Lower lobe of right lung (tissue), 2 donors: ENCODE data around the gene OR2W1. TPM values are rescaled to one million over a fixed set of nuclear protein-coding genes. Genes with fewer than 3 reads are reported as not detected.

ENCODE experiments used
- ATAC-seq, 2 donors: fragments of 200-7000 bp; cut with Tn5 transposase; one replicate each; pipeline ENCODE4 v1.9.1; 2020 to 2022; ENCODE audit warnings: mild to moderate bottlenecking in 2 of 2, moderate library complexity in 2 of 2
- DNase-seq: peaks from one replicate; pipeline ENCODE4 v3.0.0-alpha.2; 2020
- H3K27ac ChIP-seq: fragments of 200-600 bp; one replicate; pipeline ENCODE4 v1.8.0; 2022
- H3K27me3 ChIP-seq: fragments of 200-600 bp; one replicate; pipeline ENCODE4 v1.8.0; 2022; ENCODE audit warnings: low read depth
- H3K36me3 ChIP-seq: fragments of 200-600 bp; one replicate; pipeline ENCODE4 v1.8.0; 2022; ENCODE audit warnings: mild to moderate bottlenecking
- H3K4me1 ChIP-seq: fragments of 200-600 bp; one replicate; pipeline ENCODE4 v1.8.0; 2022
- H3K4me3 ChIP-seq: fragments of 200-600 bp; one replicate; pipeline ENCODE4 v1.8.0; 2022; ENCODE audit warnings: mild to moderate bottlenecking
- H3K9me3 ChIP-seq: fragments of 200-600 bp; one replicate; pipeline ENCODE4 v1.8.0; 2022
- intact Hi-C: fragments of 100-400 bp; cut with DNase I; formaldehyde crosslinking; loops from one replicate; pipeline ENCODE4 v1.11.0; 2022
- long read RNA-seq: library from polyadenylated mRNA; unstranded; transcript quantifications from one replicate; pipeline ENCODE4 v2.0.0, GENCODE V29; 2021
- total RNA-seq: library from RNA; stranded (reverse); fragmentation: NEBNext Ultra II Directional; extraction: Animal tissue kit (Norgen Biotek cat#: 25700); gene quantifications from one replicate; pipeline ENCODE4 v1.2.1, GENCODE V29; 2021
- TF ChIP-seq, protein P1 (sequence below): fragments of 200-600 bp; IDR thresholded peaks from one replicate; pipeline ENCODE4 v1.8.0; 2022; ENCODE audit warnings: antibody characterized with exemption, mild to moderate bottlenecking
- donor health status: DM: no; HTN: yes; CAD: no; lungs with severe emphysema.

OR2W1 gene, protein sequence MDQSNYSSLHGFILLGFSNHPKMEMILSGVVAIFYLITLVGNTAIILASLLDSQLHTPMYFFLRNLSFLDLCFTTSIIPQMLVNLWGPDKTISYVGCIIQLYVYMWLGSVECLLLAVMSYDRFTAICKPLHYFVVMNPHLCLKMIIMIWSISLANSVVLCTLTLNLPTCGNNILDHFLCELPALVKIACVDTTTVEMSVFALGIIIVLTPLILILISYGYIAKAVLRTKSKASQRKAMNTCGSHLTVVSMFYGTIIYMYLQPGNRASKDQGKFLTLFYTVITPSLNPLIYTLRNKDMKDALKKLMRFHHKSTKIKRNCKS
- total RNA-seq = not detected
- long read RNA-seq = 0 reads

DNA sequence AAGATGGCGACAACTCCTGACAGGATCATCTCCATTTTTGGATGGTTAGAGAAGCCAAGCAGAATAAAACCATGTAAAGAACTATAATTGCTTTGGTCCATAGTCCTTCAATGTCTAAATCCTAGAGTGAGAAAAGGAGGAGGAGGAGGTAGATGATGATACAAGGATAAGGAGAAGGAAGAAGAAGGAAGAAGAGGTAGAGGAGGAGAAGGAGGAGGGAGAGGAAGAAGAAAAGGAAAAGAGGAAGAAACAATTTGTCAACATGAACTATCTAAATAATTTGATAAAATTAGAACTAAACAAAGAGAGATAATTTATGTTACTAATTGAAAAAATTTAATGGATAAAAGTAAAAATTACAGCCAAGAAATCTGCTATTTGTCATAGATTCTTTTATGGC lies at the start of gene OR2W1:
Gene OR2W1 (minus strand): TSS at position 101 of the 400 bp plus-strand sequence. CDS start 0 bp downstream, at position 101.
- DNase-seq = no peak
- H3K4me3 ChIP-seq = no peak within 1 kb of the TSS
- H3K9me3 ChIP-seq = no peaks in the 10 kb centered on the region
- intact Hi-C loops = no loop called here
- ATAC-seq = no peak
- no peaks in the 10 kb centered on the region for H3K36me3 ChIP-seq
- TF ChIP-seq, protein P1, sequence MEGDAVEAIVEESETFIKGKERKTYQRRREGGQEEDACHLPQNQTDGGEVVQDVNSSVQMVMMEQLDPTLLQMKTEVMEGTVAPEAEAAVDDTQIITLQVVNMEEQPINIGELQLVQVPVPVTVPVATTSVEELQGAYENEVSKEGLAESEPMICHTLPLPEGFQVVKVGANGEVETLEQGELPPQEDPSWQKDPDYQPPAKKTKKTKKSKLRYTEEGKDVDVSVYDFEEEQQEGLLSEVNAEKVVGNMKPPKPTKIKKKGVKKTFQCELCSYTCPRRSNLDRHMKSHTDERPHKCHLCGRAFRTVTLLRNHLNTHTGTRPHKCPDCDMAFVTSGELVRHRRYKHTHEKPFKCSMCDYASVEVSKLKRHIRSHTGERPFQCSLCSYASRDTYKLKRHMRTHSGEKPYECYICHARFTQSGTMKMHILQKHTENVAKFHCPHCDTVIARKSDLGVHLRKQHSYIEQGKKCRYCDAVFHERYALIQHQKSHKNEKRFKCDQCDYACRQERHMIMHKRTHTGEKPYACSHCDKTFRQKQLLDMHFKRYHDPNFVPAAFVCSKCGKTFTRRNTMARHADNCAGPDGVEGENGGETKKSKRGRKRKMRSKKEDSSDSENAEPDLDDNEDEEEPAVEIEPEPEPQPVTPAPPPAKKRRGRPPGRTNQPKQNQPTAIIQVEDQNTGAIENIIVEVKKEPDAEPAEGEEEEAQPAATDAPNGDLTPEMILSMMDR = no peak
- H3K27ac ChIP-seq = no peak within 1 kb of the TSS
- H3K4me1 ChIP-seq = no peaks in the 10 kb centered on the region
- H3K27me3 ChIP-seq = no peaks in the 10 kb centered on the region

DNA sequence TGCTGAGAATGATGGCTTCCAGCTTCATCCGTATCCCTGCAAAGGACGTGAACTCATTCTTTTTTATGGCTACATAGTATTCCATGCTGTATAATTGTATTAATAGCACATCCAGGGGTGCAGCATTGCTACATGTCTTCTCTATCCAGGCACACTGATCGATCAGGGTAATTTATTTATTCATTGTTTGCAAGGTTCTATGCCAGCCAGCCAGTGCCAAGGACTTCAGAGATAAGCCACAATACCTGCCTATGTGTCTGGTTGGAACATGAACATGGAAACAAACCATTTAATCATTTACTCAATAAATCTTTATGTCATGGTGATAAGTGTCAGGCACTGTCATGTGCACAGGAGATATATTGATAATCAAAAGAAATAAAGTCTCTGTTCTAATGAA lies 48.0 kb upstream of the OR2W1 start:
- no peaks in the 10 kb centered on the region for H3K27me3 ChIP-seq
- no peak for ATAC-seq
- no peaks in the 10 kb centered on the region for H3K36me3 ChIP-seq
- TF ChIP-seq, protein P1 = no peak
- H3K4me3 ChIP-seq = no peak overlapping the region
- H3K9me3 ChIP-seq = no peaks in the 10 kb centered on the region
- intact Hi-C loops = no loop called here
- no peaks in the 10 kb centered on the region for H3K4me1 ChIP-seq
- H3K27ac ChIP-seq = no peak overlapping the region
- DNase-seq = no peak

DNA sequence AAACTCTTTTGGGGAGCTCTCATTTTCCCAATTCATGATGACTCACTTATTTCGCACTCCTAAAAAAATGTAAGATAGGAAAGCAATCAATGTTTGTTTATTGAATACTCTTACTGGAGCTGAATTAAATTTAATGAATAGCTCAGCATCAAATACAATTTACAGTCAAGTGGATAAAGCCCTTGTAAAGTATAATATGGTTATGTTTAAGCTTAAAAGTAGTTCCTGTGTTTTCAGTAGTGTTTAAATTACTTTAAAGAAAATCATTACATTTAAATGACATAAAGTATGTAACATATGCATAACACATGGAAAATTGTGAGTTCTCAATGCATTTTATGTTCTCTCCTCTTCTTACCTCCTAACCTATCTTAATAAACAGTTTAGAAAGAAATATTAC lies 42.2 kb upstream of the OR2W1 start, which contains the start of gene OR2B3:
Gene OR2B3 (minus strand): TSS at position 101 of the 400 bp plus-strand sequence. CDS start 65 bp downstream, at position 36.
- ATAC-seq (no peak), DNase-seq (no peak)
- TF ChIP-seq, protein P1 = no peak
- no peaks in the 10 kb centered on the region for H3K36me3 ChIP-seq
- no peak within 1 kb of the TSS for H3K4me3 ChIP-seq
- H3K9me3 ChIP-seq = no peaks in the 10 kb centered on the region
- no peak within 1 kb of the TSS for H3K27ac ChIP-seq
- no peaks in the 10 kb centered on the region for H3K4me1 ChIP-seq
- intact Hi-C loops = no loop called here
- no peaks in the 10 kb centered on the region for H3K27me3 ChIP-seq

DNA sequence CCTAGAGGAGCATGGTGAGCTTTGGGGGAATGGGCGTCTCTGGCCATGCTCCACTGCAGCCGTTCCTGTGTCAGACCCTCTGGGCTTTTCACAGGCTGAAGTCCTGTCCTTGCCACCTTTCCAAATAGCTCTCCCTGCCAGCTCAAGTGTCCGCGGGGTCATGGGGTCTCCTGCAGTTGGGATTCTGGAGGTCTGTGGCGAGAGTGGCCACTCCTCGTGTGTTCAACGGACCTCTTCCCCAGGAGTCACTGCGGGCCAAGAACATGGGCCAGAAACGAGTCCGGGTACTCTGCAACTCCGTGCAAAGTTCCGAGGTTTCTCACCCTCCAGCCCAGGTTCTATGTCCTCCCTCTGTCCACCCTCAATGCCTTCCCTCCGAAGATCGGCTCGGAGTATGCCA lies 37.5 kb upstream of the OR2W1 start:
- intact Hi-C loops = no loop called here
- H3K9me3 ChIP-seq = no peaks in the 10 kb centered on the region
- H3K4me1 ChIP-seq = no peaks in the 10 kb centered on the region
- H3K27ac ChIP-seq = no peak overlapping the region
- no peaks in the 10 kb centered on the region for H3K27me3 ChIP-seq
- DNase-seq (no peak), ATAC-seq (no peak)
- no peak overlapping the region for H3K4me3 ChIP-seq
- TF ChIP-seq, protein P1 = no peak
- H3K36me3 ChIP-seq = no peaks in the 10 kb centered on the region

DNA sequence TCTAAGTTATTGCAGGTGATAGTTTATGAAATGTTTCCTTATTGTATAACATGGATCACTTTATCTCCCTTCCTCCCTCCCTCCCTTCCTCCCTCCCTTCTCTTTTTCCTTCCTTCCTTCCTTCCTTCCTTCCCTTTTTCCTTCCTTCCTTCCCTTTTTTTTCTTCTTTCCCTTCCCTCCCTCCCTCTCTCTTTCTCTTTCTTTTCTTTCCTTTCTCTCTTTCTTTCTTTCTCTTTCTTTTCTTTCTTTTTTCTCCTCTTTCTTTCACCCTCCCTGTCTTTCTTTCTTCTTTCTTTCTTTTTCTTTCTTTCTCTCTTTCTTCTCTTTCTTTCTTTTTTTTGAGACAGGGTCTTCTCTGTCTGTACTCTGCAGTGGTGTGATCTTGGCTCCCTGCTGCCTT lies 36.3 kb upstream of the OR2W1 start:
- H3K27ac ChIP-seq = no peak overlapping the region
- TF ChIP-seq, protein P1 = no peak
- no peak overlapping the region for H3K4me3 ChIP-seq
- no peaks in the 10 kb centered on the region for H3K4me1 ChIP-seq
- ATAC-seq (no peak), DNase-seq (no peak)
- no peaks in the 10 kb centered on the region for H3K27me3 ChIP-seq
- intact Hi-C loops = no loop called here
- no peaks in the 10 kb centered on the region for H3K9me3 ChIP-seq
- H3K36me3 ChIP-seq = no peaks in the 10 kb centered on the region
